ENCODE measurements around the gene CDKAL1. TPM values are rescaled to one million over a fixed set of nuclear protein-coding genes. Genes with fewer than 3 reads are reported as not detected.

Gene CDKAL1
- total RNA-seq, 1 experiment from 2014 or later = 20.6 TPM

GRCh38 chr6:20538131-20538662 lies 3.9 kb downstream of the CDKAL1 start:
- CTCF ChIA-PET = interaction anchor here (0.9 kb wide), 1 partner anchor 12 kb away, joined by 4 read pairs; no protein-coding TSS in a partner anchor
- H3K36me3 Mint-ChIP-seq = peaks cover 13% of the 10 kb centered on the region
- DNase-seq (ENCODE audit: low spot score) = no peak
- H3K4me3 Mint-ChIP-seq = no peak overlapping the region
- H3K27me3 Mint-ChIP-seq (ENCODE audit: low read depth) = no peaks in the 10 kb centered on the region
- H3K9me3 Mint-ChIP-seq = no peaks in the 10 kb centered on the region
- H3K4me1 Mint-ChIP-seq = peaks cover 14% of the 10 kb centered on the region
- POLR2A ChIA-PET = no interaction called here
- no peak for TF ChIP-seq GRHL2 (CRISPR knock-in tag; IDR thresholded peaks at IDR 0.05; ENCODE audit: insufficient replicate concordance, severe bottlenecking)
- no peak for TF ChIP-seq IRF1 (CRISPR knock-in tag; IDR thresholded peaks at IDR 0.05)
- no peak for TF ChIP-seq ESRRA (CRISPR knock-in tag; IDR thresholded peaks at IDR 0.05; ENCODE audit: borderline replicate concordance)
- no peak for TF ChIP-seq MXD4 (CRISPR knock-in tag; IDR thresholded peaks at IDR 0.05; ENCODE audit: borderline replicate concordance)
- TF ChIP-seq TEAD1 (CRISPR knock-in tag; IDR thresholded peaks at IDR 0.05) = no peak
- no peak for TF ChIP-seq CREM (CRISPR knock-in tag; IDR thresholded peaks at IDR 0.05)
- TF ChIP-seq AFF4 (CRISPR knock-in tag; IDR thresholded peaks at IDR 0.05; ENCODE audit: borderline replicate concordance) = no peak
- no peak for TF ChIP-seq ZNF532 (CRISPR knock-in tag; IDR thresholded peaks at IDR 0.05; ENCODE audit: borderline replicate concordance)
- TF ChIP-seq MYBL2 (CRISPR knock-in tag; IDR thresholded peaks at IDR 0.05) = no peak
- no peak for TF ChIP-seq HMGA2 (CRISPR knock-in tag; IDR thresholded peaks at IDR 0.05)
- TF ChIP-seq ZNF671 (CRISPR knock-in tag; IDR thresholded peaks at IDR 0.05) = no peak
- no peak for TF ChIP-seq NFE2L1 (CRISPR knock-in tag; IDR thresholded peaks at IDR 0.05)
- no peak for TF ChIP-seq PREB (CRISPR knock-in tag; IDR thresholded peaks at IDR 0.05; ENCODE audit: borderline replicate concordance)
- TF ChIP-seq USF2 (CRISPR knock-in tag; IDR thresholded peaks at IDR 0.05) = no peak
- TF ChIP-seq RELA (CRISPR knock-in tag; IDR thresholded peaks at IDR 0.05; ENCODE audit: borderline replicate concordance) = no peak
- no peak for TF ChIP-seq E2F5 (CRISPR knock-in tag; IDR thresholded peaks at IDR 0.05)
- TF ChIP-seq STAT6 (CRISPR knock-in tag; conservative IDR thresholded peaks at IDR 0.05; ENCODE audit: low read depth) = no peak
- TF ChIP-seq TEAD4 (CRISPR knock-in tag; IDR thresholded peaks at IDR 0.05) = no peak
- no peak overlapping the region for H3K27ac Mint-ChIP-seq
- ATAC-seq = no peak
